K562 (cell line): Measurements from ENCODE around the gene AGRN. TPM values are rescaled to one million over a fixed set of nuclear protein-coding genes. Genes with fewer than 3 reads are reported as not detected.

Experiments
- CBFA2T3 ChIP-seq: fragments of 450-650 bp; IDR thresholded peaks from 2 replicates; pipeline ENCODE4 v1.6.1; 2017
- ESRRB ChIP-seq: fragments of 250-450 bp; sonication (Bioruptor Pico); IDR thresholded peaks from 2 replicates; pipeline ENCODE4 v1.5.0; 2020; ENCODE audit warnings: mild to moderate bottlenecking, moderate library complexity, borderline replicate concordance
- HEY1 ChIP-seq: fragments of 250-450 bp; sonication (Bioruptor Pico); IDR thresholded peaks from 2 replicates; pipeline ENCODE4 v1.5.0; 2020; ENCODE audit warnings: mild to moderate bottlenecking, moderate library complexity, borderline replicate concordance
- KLF6 ChIP-seq: fragments of 250-450 bp; sonication (Bioruptor Pico); IDR thresholded peaks from 2 replicates; pipeline ENCODE4 v1.4.0; 2020; ENCODE audit warnings: mild to moderate bottlenecking, moderate library complexity, borderline replicate concordance
- LEF1 ChIP-seq: fragments of 450-650 bp; IDR thresholded peaks from 2 replicates; pipeline ENCODE4 v1.6.1; 2016; ENCODE audit warnings: mild to moderate bottlenecking
- MAFG ChIP-seq: fragments of 450-650 bp; conservative IDR thresholded peaks from 2 replicates; pipeline ENCODE4 v1.6.1; 2016; ENCODE audit warnings: missing genetic modification characterization, missing compliant biosample characterization
- NONO ChIP-seq, 2 experiments: fragments of 200-400 bp in 1 of 2; fragments of 450-650 bp in 1 of 2; formaldehyde crosslinking in 1 of 2; IDR thresholded peaks; 2 replicates each; pipeline ENCODE4 v1.6.1; 2017; ENCODE audit warnings: low read depth in 2 of 2, mild to moderate bottlenecking in 2 of 2, moderate library complexity in 2 of 2, low read length in 1 of 2
- PCBP1 ChIP-seq: fragments of 200-400 bp; formaldehyde crosslinking; IDR thresholded peaks from 2 replicates; pipeline ENCODE4 v1.6.1; 2018; ENCODE audit warnings: mild to moderate bottlenecking, low read depth, low read length; ENCODE audit not compliant: poor library complexity, severe bottlenecking
- RUNX1 ChIP-seq: sonication (generic); IDR thresholded peaks from 2 replicates; pipeline ENCODE4 v1.6.1; 2016; ENCODE audit warnings: antibody characterized with exemption, low read depth
- ZBTB1 ChIP-seq: sonication (generic); formaldehyde crosslinking; IDR thresholded peaks from 2 replicates; pipeline ENCODE4 v1.8.1; 2023; ENCODE audit warnings: missing genetic modification reagents, low read depth, mild to moderate bottlenecking, borderline replicate concordance
- ZC3H11A ChIP-seq: IDR thresholded peaks from 2 replicates; pipeline ENCODE4 v1.6.1; 2012; ENCODE audit warnings: low read depth, low read length, improper control_type of control experiment
- ZFP1 ChIP-seq: fragments of 450-650 bp; formaldehyde crosslinking; IDR thresholded peaks from 2 replicates; pipeline ENCODE4 v1.4.0; 2020; ENCODE audit warnings: mild to moderate bottlenecking, mixed read lengths
- ZFP36 ChIP-seq: fragments of 150-350 bp; IDR thresholded peaks from 2 replicates; pipeline ENCODE4 v1.6.1; 2018; ENCODE audit warnings: low read length, low read depth; ENCODE audit not compliant: partially characterized antibody
- ZNF12 ChIP-seq: sonication (generic); formaldehyde crosslinking; IDR thresholded peaks from 2 replicates; pipeline ENCODE4 v1.4.0; 2020; ENCODE audit warnings: mild to moderate bottlenecking, missing genetic modification reagents
- ZNF699 ChIP-seq: fragments of 250-450 bp; sonication (Bioruptor Pico); IDR thresholded peaks from 2 replicates; pipeline ENCODE4 v1.8.0; 2021; ENCODE audit warnings: mild to moderate bottlenecking, moderate library complexity; ENCODE audit not compliant: insufficient replicate concordance
- ZNF778 ChIP-seq: fragments of 450-650 bp; formaldehyde crosslinking; IDR thresholded peaks from 2 replicates; pipeline ENCODE4 v1.4.0; 2020; ENCODE audit warnings: mild to moderate bottlenecking, moderate library complexity
- polyA plus RNA-seq, 8 experiments: library from polyadenylated mRNA; depleted of rRNA in 4 of 8; stranded (reverse) in 5 of 8; unstranded in 3 of 8; fragments of >200 nt; fragmentation: Nextera tagmentation in 2 of 8; fragmentation: Illumina TruSeq in 1 of 8; extraction: Ambion mirVana in 2 of 8; extraction: Trizol in 1 of 8; gene quantifications; 2 replicates each; pipeline versions ENCODE4 v1.2.1 to v1.2.3, GENCODE V29; 2011 to 2014; ENCODE audit warnings: inconsistent platforms in 1 of 8, missing spikeins in 1 of 8
- total RNA-seq, 7 experiments: library from RNA; depleted of rRNA in 6 of 7; stranded (reverse); fragments of >200 nt in 6 of 7; fragmentation: Illumina TruSeq in 2 of 7; extraction: Trizol in 2 of 7; gene quantifications; 2 replicates each; pipeline versions ENCODE4 v1.2.1 to v1.2.3, GENCODE V29; 2011 to 2021; ENCODE audit warnings: low replicate concordance in 1 of 7
- TF ChIP-seq, protein P1 (sequence below): sonication (generic); formaldehyde crosslinking; IDR thresholded peaks from 2 replicates; pipeline ENCODE4 v1.9.0; 2022; ENCODE audit warnings: mild to moderate bottlenecking, missing genetic modification reagents
- TF ChIP-seq, protein P2 (sequence below): fragments of 450-650 bp; IDR thresholded peaks from 2 replicates; pipeline ENCODE4 v1.6.1; 2016
- TF ChIP-seq, protein P3 (sequence below), 3 experiments: IDR thresholded peaks in 2 of 3; conservative IDR thresholded peaks in 1 of 3; 2 replicates each; pipeline ENCODE4 v1.5.1; 2011 to 2012; ENCODE audit warnings: low read length in 3 of 3, mild to moderate bottlenecking in 3 of 3, control low read depth in 2 of 3, improper control_type of control experiment in 1 of 3, inconsistent platforms in 1 of 3, low read depth in 1 of 3, mixed read lengths in 1 of 3, moderate library complexity in 1 of 3; ENCODE audit not compliant: insufficient read depth in 2 of 3
- TF ChIP-seq, protein P4 (sequence below): fragments of 450-650 bp; conservative IDR thresholded peaks from 2 replicates; pipeline ENCODE4 v1.6.1; 2016; ENCODE audit warnings: missing genetic modification characterization, low read depth, mild to moderate bottlenecking, control low read depth, missing compliant biosample characterization
- TF ChIP-seq, protein P5 (sequence below): sonication (generic); formaldehyde crosslinking; IDR thresholded peaks from 2 replicates; pipeline ENCODE4 v1.9.0; 2022; ENCODE audit warnings: mild to moderate bottlenecking, missing genetic modification reagents

The AGRN gene
- total and polyA plus RNA-seq, 9 of the 15 experiments (the other 6 are each of a cell fraction or from before 2014, with no cell fraction given) = 0.04 to 111 (median 18.1) TPM

DNA sequence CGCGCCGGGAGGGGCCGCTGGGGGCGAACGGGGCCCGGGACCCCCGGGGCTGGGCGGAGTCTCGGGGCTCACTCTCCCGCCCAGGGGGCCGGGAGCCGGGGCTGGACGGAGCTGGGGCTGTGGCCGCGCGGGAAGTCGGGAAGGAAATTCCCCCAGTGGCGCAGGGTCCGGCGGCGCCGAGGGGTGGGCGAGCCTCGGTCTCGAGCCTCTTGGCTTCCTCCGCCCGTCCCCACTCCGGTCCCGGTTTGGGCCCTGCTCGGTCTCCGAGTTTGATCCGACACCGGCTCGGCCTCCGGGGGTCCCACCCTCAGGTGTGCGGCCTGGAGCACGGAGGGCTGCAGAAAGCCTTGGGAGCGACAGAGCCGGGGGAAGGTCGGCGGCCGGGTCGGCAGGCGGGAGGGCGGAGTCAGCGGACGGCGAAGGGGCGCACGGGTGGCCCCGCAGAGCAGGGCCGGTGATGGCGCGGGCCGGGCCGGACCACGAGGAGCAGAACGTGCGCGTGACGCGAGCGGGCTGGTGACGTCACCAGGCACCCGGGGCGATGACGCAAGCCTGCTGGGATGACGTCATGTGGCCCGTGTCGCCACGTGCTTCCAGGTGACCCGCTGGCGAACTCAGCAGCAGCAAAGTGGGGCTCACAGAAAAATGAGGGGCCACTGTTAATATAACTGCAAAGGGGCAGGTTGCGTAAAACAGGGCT lies 19.4 kb upstream of the AGRN start (continued):
- TF ChIP-seq, protein P1, sequence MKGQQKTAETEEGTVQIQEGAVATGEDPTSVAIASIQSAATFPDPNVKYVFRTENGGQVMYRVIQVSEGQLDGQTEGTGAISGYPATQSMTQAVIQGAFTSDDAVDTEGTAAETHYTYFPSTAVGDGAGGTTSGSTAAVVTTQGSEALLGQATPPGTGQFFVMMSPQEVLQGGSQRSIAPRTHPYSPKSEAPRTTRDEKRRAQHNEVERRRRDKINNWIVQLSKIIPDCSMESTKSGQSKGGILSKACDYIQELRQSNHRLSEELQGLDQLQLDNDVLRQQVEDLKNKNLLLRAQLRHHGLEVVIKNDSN (CRISPR knock-in tag) = peak; percentile 96
- TF ChIP-seq ZBTB1 (peak; percentile 92), LEF1 (no peak; the same call in 1 of the 2 replicates), KLF6 (CRISPR knock-in tag) (no peak), ZNF12 (CRISPR knock-in tag) (no peak), HEY1 (CRISPR knock-in tag) (no peak), RUNX1 (no peak), PCBP1 (peak; percentile 87), ZNF699 (CRISPR knock-in tag) (no peak), ZFP1 (no peak), NONO (IDR thresholded peaks at IDR 0.05; ENCODE audit: low read depth in 2 of 2, low read length in 1 of 2) (peak; percentile 86 to 93), ZFP36 (no peak), ZNF778 (no peak), MAFG (tag) (no peak), CBFA2T3 (peak; percentile 43), ESRRB (CRISPR knock-in tag) (no peak), ZC3H11A (0 out of 2 replicates have a peak, but pooled peaks have one; percentile 78)
- TF ChIP-seq, protein P2, sequence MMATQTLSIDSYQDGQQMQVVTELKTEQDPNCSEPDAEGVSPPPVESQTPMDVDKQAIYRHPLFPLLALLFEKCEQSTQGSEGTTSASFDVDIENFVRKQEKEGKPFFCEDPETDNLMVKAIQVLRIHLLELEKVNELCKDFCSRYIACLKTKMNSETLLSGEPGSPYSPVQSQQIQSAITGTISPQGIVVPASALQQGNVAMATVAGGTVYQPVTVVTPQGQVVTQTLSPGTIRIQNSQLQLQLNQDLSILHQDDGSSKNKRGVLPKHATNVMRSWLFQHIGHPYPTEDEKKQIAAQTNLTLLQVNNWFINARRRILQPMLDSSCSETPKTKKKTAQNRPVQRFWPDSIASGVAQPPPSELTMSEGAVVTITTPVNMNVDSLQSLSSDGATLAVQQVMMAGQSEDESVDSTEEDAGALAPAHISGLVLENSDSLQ = no peak
- TF ChIP-seq, protein P3, sequence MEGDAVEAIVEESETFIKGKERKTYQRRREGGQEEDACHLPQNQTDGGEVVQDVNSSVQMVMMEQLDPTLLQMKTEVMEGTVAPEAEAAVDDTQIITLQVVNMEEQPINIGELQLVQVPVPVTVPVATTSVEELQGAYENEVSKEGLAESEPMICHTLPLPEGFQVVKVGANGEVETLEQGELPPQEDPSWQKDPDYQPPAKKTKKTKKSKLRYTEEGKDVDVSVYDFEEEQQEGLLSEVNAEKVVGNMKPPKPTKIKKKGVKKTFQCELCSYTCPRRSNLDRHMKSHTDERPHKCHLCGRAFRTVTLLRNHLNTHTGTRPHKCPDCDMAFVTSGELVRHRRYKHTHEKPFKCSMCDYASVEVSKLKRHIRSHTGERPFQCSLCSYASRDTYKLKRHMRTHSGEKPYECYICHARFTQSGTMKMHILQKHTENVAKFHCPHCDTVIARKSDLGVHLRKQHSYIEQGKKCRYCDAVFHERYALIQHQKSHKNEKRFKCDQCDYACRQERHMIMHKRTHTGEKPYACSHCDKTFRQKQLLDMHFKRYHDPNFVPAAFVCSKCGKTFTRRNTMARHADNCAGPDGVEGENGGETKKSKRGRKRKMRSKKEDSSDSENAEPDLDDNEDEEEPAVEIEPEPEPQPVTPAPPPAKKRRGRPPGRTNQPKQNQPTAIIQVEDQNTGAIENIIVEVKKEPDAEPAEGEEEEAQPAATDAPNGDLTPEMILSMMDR (IDR thresholded peaks at IDR 0.05 in 2 of 3, conservative IDR thresholded peaks at IDR 0.05 in 1 of 3; ENCODE audit: insufficient read depth in 2 of 3, low read depth in 1 of 3, low read length in 3 of 3) = peak in 1 of 3 experiments; percentile 21; a peak in 2 of 6 replicates
- TF ChIP-seq, protein P4, sequence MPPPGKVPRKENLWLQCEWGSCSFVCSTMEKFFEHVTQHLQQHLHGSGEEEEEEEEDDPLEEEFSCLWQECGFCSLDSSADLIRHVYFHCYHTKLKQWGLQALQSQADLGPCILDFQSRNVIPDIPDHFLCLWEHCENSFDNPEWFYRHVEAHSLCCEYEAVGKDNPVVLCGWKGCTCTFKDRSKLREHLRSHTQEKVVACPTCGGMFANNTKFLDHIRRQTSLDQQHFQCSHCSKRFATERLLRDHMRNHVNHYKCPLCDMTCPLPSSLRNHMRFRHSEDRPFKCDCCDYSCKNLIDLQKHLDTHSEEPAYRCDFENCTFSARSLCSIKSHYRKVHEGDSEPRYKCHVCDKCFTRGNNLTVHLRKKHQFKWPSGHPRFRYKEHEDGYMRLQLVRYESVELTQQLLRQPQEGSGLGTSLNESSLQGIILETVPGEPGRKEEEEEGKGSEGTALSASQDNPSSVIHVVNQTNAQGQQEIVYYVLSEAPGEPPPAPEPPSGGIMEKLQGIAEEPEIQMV (tag) = no peak
- TF ChIP-seq, protein P5, sequence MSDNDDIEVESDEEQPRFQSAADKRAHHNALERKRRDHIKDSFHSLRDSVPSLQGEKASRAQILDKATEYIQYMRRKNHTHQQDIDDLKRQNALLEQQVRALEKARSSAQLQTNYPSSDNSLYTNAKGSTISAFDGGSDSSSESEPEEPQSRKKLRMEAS (CRISPR knock-in tag) = peak; percentile 100
